Measurements from ENCODE around the gene STAT2.
"Not testable (repeated sequence)": the region's sequence is repeated elsewhere in the genome, so short reads cannot be mapped to it uniquely, and the experiment has no call there.

The STAT2 gene

GRCh38 chr12:56361487-56362129 is 1.7 kb upstream of the STAT2 start:
- no peak for DNase-seq

- DNase-seq = no peak
These were observed 923 bp downstream of the STAT2 start for GRCh38 chr12:56358836-56359532.

GRCh38 chr12:56351325-56351724 is 8.6 kb downstream of the STAT2 start:
- no peak for DNase-seq

GRCh38 chr12:56350662-56351061 is 9.2 kb downstream of the STAT2 start:
- no peak for DNase-seq

GRCh38 chr12:56348776-56349175 is 11.1 kb downstream of the STAT2 start:
- no peak for DNase-seq

GRCh38 chr12:56347255-56347654 is 12.7 kb downstream of the STAT2 start:
- DNase-seq = not testable (repeated sequence)

GRCh38 chr12:56346675-56347074 is 13.2 kb downstream of the STAT2 start:
- DNase-seq = no peak

GRCh38 chr12:56342290-56342689 is 17.6 kb downstream of the STAT2 start:
- DNase-seq = not testable (repeated sequence)

- no peak for DNase-seq
These were observed 18.3 kb downstream of the STAT2 start for GRCh38 chr12:56341616-56342015.

- DNase-seq = no peak
These were observed 20.8 kb downstream of the STAT2 start for GRCh38 chr12:56339158-56339422.

- DNase-seq = no peak
These were observed 21.4 kb downstream of the STAT2 start, which contains the start of gene IL23A for GRCh38 chr12:56338308-56339157. IL23A (plus strand) TSS chr12:56338884; CDS start chr12:56339045, 161 bp downstream.

- DNase-seq = no peak
These were observed 22.1 kb downstream of the STAT2 start for GRCh38 chr12:56337753-56338251.

- no peak for DNase-seq
These were observed 23.3 kb downstream of the STAT2 start for GRCh38 chr12:56336361-56337167.

GRCh38 chr12:56335527-56335926 is 24.4 kb downstream of the STAT2 start:
- not testable (repeated sequence) for DNase-seq

GRCh38 chr12:56334490-56334793 is 25.5 kb downstream of the STAT2 start:
- DNase-seq = no peak

- DNase-seq = peak; percentile 94
These were observed 26.0 kb downstream of the STAT2 start, which contains the start of gene PAN2 for GRCh38 chr12:56333679-56334489. PAN2 (minus strand) TSS chr12:56334000; CDS start chr12:56333094, 906 bp downstream.

- DNase-seq = no peak
These were observed 26.7 kb downstream of the STAT2 start for GRCh38 chr12:56333197-56333678.

GRCh38 chr12:56332512-56333196 is 27.3 kb downstream of the STAT2 start:
- no peak for DNase-seq

- no peak for DNase-seq
These were observed 28.9 kb downstream of the STAT2 start for GRCh38 chr12:56330936-56331490.

- no peak for DNase-seq
These were observed 33.4 kb downstream of the STAT2 start for GRCh38 chr12:56326533-56326932.

- DNase-seq = no peak
These were observed 33.8 kb downstream of the STAT2 start for GRCh38 chr12:56326126-56326525.

Measured in NCI-H446 treated with DMSO at 0.1 percent for 48 hours (cell line).